Stimulated activated CD8-positive, alpha-beta memory T cell treated with anti-CD3 and anti-CD28 coated beads, Interleukin-12 subunit alpha, Interleukin-12 subunit beta, amount 100 ng/mL, for 24 hours (primary cell): ENCODE data around the gene PXN.
A peak's percentile ranks its signal among the peaks of the same experiment; 100 is the strongest.
"Not testable (repeated sequence)": the region's sequence is repeated elsewhere in the genome, so short reads cannot be mapped to it uniquely, and the experiment has no call there.

Experiments
- DNase-seq: peaks from one replicate; pipeline ENCODE4 v3.0.0-alpha.2; 2020; ENCODE audit errors: extremely low read depth

The PXN gene

GRCh38 chr12:120209851-120210250, 55.7 kb downstream of the PXN start:
- DNase-seq = no peak

- no peak for DNase-seq
These were observed 58.3 kb downstream of the PXN start for GRCh38 chr12:120207227-120207626.

GRCh38 chr12:120206781-120207180, 58.7 kb downstream of the PXN start:
- DNase-seq = not testable (repeated sequence)

GRCh38 chr12:120206228-120206627, 59.3 kb downstream of the PXN start:
- DNase-seq = no peak

- DNase-seq = no peak
These were observed 61.4 kb downstream of the PXN start for GRCh38 chr12:120204171-120204570.

- no peak for DNase-seq
These were observed 65.1 kb downstream of the PXN start for GRCh38 chr12:120200364-120200800.

GRCh38 chr12:120199595-120200306, 65.8 kb downstream of the PXN start:
- DNase-seq = no peak

- no peak for DNase-seq
These were observed 66.5 kb downstream of the PXN start for GRCh38 chr12:120199025-120199424.

- DNase-seq = no peak
These were observed 68.0 kb downstream of the PXN start for GRCh38 chr12:120197542-120197887.

GRCh38 chr12:120196817-120197541, 68.6 kb downstream of the PXN start:
- not testable (repeated sequence) for DNase-seq

- no peak for DNase-seq
These were observed 69.2 kb downstream of the PXN start for GRCh38 chr12:120196363-120196762.

- DNase-seq = peak; percentile 71
These were observed 70.8 kb downstream of the PXN start, which contains the start of gene GCN1 for GRCh38 chr12:120194534-120195395. Gene GCN1 (minus strand): TSS chr12:120194715. CDS start chr12:120194697, 18 bp downstream.

GRCh38 chr12:120194226-120194533, 71.3 kb downstream of the PXN start:
- no peak for DNase-seq

GRCh38 chr12:120193286-120193685, 72.2 kb downstream of the PXN start:
- not testable (repeated sequence) for DNase-seq

GRCh38 chr12:120190985-120191480, 74.5 kb downstream of the PXN start:
- no peak for DNase-seq

GRCh38 chr12:120190386-120190785, 75.1 kb downstream of the PXN start:
- DNase-seq = no peak

GRCh38 chr12:120186654-120187053, 78.9 kb downstream of the PXN start:
- DNase-seq = no peak

GRCh38 chr12:120183211-120183631, 82.3 kb downstream of the PXN start:
- DNase-seq = no peak

- no peak for DNase-seq
These were observed 83.4 kb downstream of the PXN start for GRCh38 chr12:120181991-120182631.

- no peak for DNase-seq
These were observed 84.6 kb downstream of the PXN start for GRCh38 chr12:120180975-120181374.

GRCh38 chr12:120175537-120175936, 90.0 kb downstream of the PXN start:
- DNase-seq = no peak

GRCh38 chr12:120175062-120175461, 90.5 kb downstream of the PXN start:
- no peak for DNase-seq
